ENCODE data around the gene CNTN5.

DNA sequence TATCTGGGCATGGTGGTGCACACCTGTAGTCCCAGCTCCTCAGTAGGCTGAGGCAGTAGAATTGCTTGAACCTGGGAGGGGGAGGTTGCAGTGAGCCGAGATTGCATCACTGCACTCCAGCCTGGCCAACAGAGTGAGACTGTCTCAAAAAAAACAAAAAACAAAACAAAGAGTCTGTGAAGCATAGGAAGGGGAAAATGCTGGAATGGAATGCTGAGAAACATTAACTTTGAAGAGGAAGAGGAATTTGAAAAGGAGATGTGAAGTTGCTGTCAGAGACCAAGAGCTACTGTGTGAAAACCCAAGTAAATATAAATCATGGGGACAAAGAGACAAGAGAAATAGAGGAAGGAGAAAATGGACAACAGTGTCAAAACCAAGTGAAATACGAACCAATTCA lies 1211.3 kb downstream of the CNTN5 start:
- no peak for TF ChIP-seq EZH2 (IDR thresholded peaks at IDR 0.05; ENCODE audit: insufficient read depth, poor library complexity, severe bottlenecking)
- no peak for TF ChIP-seq EZH2phosphoT487 (IDR thresholded peaks at IDR 0.05; ENCODE audit: insufficient read depth, low read depth)

Measured in GM23248 (cell line).